H1 (cell line): Measurements from ENCODE around the gene CDH10. TPM values are rescaled to one million over a fixed set of nuclear protein-coding genes. Genes with fewer than 3 reads are reported as not detected.
A peak's percentile ranks its signal among the peaks of the same experiment; 100 is the strongest.

Source experiments
- CTCF ChIA-PET: fragments of 300-600 bp; sonication (Branson Sonifier 250); formaldehyde crosslinking; loops from one replicate; lab custom pipeline; 2021; ENCODE audit not compliant: partially characterized antibody; lab: Charles Lee
- POLR2A ChIA-PET: fragments of 300-600 bp; sonication (Branson Sonifier 250); formaldehyde crosslinking; loops from one replicate; lab custom pipeline; 2021; ENCODE audit warnings: inconsistent platforms; ENCODE audit not compliant: partially characterized antibody; lab: Charles Lee
- DNase-seq, 2 experiments: peaks; one replicate each; pipeline versions ENCODE4 v3.0.0 to v3.0.0-alpha.2; 2010 to 2022; ENCODE audit warnings: low spot score in 2 of 2, low read depth in 1 of 2, mixed read lengths in 1 of 2
- FAIRE-seq: peaks from 2 replicates; lab custom pipeline; 2011; peaks lifted over from hg19 to GRCh38; lab: Jason Lieb, UNC
- H2AFZ ChIP-seq: 2 replicates; pipeline ENCODE4 v1.8.1; 2012; ENCODE audit warnings: low read length, inconsistent platforms
- H2AK5ac ChIP-seq: 2 replicates; pipeline ENCODE4 v1.6.1; 2013; ENCODE audit warnings: low read depth, low read length
- H2BK120ac ChIP-seq: replicated peaks from 2 replicates; pipeline ENCODE3; 2013; ENCODE audit warnings: low read depth, low read length, inconsistent platforms
- H2BK12ac ChIP-seq: 2 replicates; pipeline ENCODE4 v1.6.1; 2013; ENCODE audit warnings: low read depth, low read length
- H2BK15ac ChIP-seq: 2 replicates; pipeline ENCODE4 v1.6.1; 2013; ENCODE audit warnings: low read length
- H2BK20ac ChIP-seq: 2 replicates; pipeline ENCODE4 v1.6.1; 2013; ENCODE audit warnings: low read length
- H2BK5ac ChIP-seq: 2 replicates; pipeline ENCODE4 v1.6.1; 2013; ENCODE audit warnings: low read depth, low read length
- H3K14ac ChIP-seq: 2 replicates; pipeline ENCODE4 v1.6.1; 2013; ENCODE audit warnings: inconsistent platforms; ENCODE audit not compliant: insufficient read length
- H3K18ac ChIP-seq: 2 replicates; pipeline ENCODE4 v1.6.1; 2013; ENCODE audit warnings: low read length; ENCODE audit errors: extremely low read depth
- H3K23ac ChIP-seq: 2 replicates; pipeline ENCODE4 v1.6.1; 2013; ENCODE audit warnings: inconsistent platforms; ENCODE audit not compliant: insufficient read length
- H3K23me2 ChIP-seq: 2 replicates; pipeline ENCODE4 v1.6.1; 2013; ENCODE audit warnings: low read depth, low read length
- H3K27ac ChIP-seq: 2 replicates; pipeline ENCODE4 v1.6.1; 2011; ENCODE audit warnings: low read depth, low read length, inconsistent platforms
- H3K27me3 ChIP-seq, 4 experiments: replicated peaks in 1 of 4; 1 replicate in 1 of 4; 2 replicates in 3 of 4; pipeline versions ENCODE4 v1.6.1 to v1.8.1; 2011 to 2013; ENCODE audit warnings: low read length in 3 of 4, mild to moderate bottlenecking in 3 of 4, inconsistent platforms in 2 of 4, mixed read lengths in 2 of 4, moderate library complexity in 1 of 4; ENCODE audit not compliant: control insufficient read depth in 3 of 4, insufficient read depth in 3 of 4; ENCODE audit errors: extremely low read depth in 1 of 4
- H3K36me3 ChIP-seq, 4 experiments: 2 replicates each; pipeline versions ENCODE4 v1.6.1 to v1.8.1; 2011 to 2013; ENCODE audit warnings: mild to moderate bottlenecking in 4 of 4, low read length in 3 of 4, moderate library complexity in 2 of 4, control low read depth in 1 of 4, inconsistent platforms in 1 of 4; ENCODE audit not compliant: insufficient read depth in 4 of 4, control insufficient read depth in 2 of 4
- H3K4ac ChIP-seq: replicated peaks from 2 replicates; pipeline ENCODE3; 2013; ENCODE audit warnings: low read length, low read depth, mixed read lengths, inconsistent platforms; ENCODE audit not compliant: insufficient read length
- H3K4me1 ChIP-seq, 4 experiments: replicated peaks in 1 of 4; 1 replicate in 1 of 4; 2 replicates in 3 of 4; pipeline versions ENCODE4 v1.6.1 to v1.8.1; 2011 to 2013; ENCODE audit warnings: low read length in 3 of 4, inconsistent platforms in 2 of 4, mixed read lengths in 1 of 4; ENCODE audit not compliant: insufficient read depth in 4 of 4, control insufficient read depth in 3 of 4
- H3K4me2 ChIP-seq, 2 experiments: 2 replicates each; pipeline versions ENCODE4 v1.6.1 to v1.8.1; 2011 to 2013; ENCODE audit warnings: low read depth in 2 of 2, low read length in 2 of 2, control low read depth in 1 of 2, inconsistent platforms in 1 of 2, mild to moderate bottlenecking in 1 of 2; ENCODE audit not compliant: insufficient read depth in 1 of 2
- H3K4me3 ChIP-seq, 4 experiments: fragments of 200-600, 300-600 bp in 1 of 4; sonication (generic), shearing (Covaris generic), sonication (Bioruptor Twin) in 1 of 4; 2 replicates each; pipeline versions ENCODE4 v1.5.1 to v1.8.1; 2011 to 2016; ENCODE audit warnings: low read length in 4 of 4, low read depth in 3 of 4, control low read depth in 2 of 4, inconsistent platforms in 2 of 4, mild to moderate bottlenecking in 2 of 4, mixed read lengths in 1 of 4, moderate library complexity in 1 of 4; ENCODE audit not compliant: insufficient read depth in 2 of 4; ENCODE audit errors: extremely low read depth in 1 of 4
- H3K56ac ChIP-seq: replicated peaks from 2 replicates; pipeline ENCODE3; 2013; ENCODE audit warnings: low read depth, mild to moderate bottlenecking, mixed read lengths, low read length, inconsistent platforms; ENCODE audit not compliant: insufficient read length
- H3K79me1 ChIP-seq: 2 replicates; pipeline ENCODE4 v1.6.1; 2013; ENCODE audit warnings: low read depth, low read length, control low read depth
- H3K79me2 ChIP-seq, 2 experiments: 2 replicates each; pipeline versions ENCODE4 v1.6.1 to v1.8.1; 2012 to 2013; ENCODE audit warnings: low read length in 2 of 2, mild to moderate bottlenecking in 2 of 2, inconsistent platforms in 1 of 2; ENCODE audit not compliant: insufficient read depth in 2 of 2, control insufficient read depth in 1 of 2
- H3K9ac ChIP-seq, 4 experiments: replicated peaks in 1 of 4; 1 replicate in 1 of 4; 2 replicates in 3 of 4; pipeline versions ENCODE4 v1.6.1 to v1.8.1; 2011 to 2013; ENCODE audit warnings: low read depth in 3 of 4, low read length in 3 of 4, control low read depth in 2 of 4, mild to moderate bottlenecking in 2 of 4, moderate library complexity in 2 of 4, inconsistent platforms in 1 of 4; ENCODE audit errors: extremely low read depth in 1 of 4
- H3K9me3 ChIP-seq, 2 experiments: 2 replicates each; pipeline versions ENCODE4 v1.6.1 to v1.8.1; 2012 to 2013; ENCODE audit warnings: mild to moderate bottlenecking in 2 of 2, moderate library complexity in 2 of 2, control low read depth in 1 of 2, inconsistent platforms in 1 of 2, low read depth in 1 of 2, low read length in 1 of 2, mixed read lengths in 1 of 2; ENCODE audit not compliant: insufficient read depth in 2 of 2
- H4K20me1 ChIP-seq, 2 experiments: replicated peaks in 1 of 2; 2 replicates each; pipeline versions ENCODE3 to v1.8.1; 2011 to 2013; ENCODE audit warnings: inconsistent platforms in 2 of 2, low read length in 2 of 2, mild to moderate bottlenecking in 1 of 2; ENCODE audit not compliant: insufficient read depth in 2 of 2, control insufficient read depth in 1 of 2
- H4K5ac ChIP-seq: 2 replicates; pipeline ENCODE4 v1.6.1; 2013; ENCODE audit warnings: low read length, low read depth, mixed read lengths, inconsistent platforms; ENCODE audit not compliant: insufficient read length
- H4K8ac ChIP-seq: 2 replicates; pipeline ENCODE4 v1.8.0; 2013; ENCODE audit warnings: mild to moderate bottlenecking, moderate library complexity, low read length, inconsistent platforms; ENCODE audit not compliant: insufficient read depth; ENCODE audit errors: extremely low read depth
- H4K91ac ChIP-seq: replicated peaks from 2 replicates; pipeline ENCODE3; 2013; ENCODE audit warnings: low read length, mixed read lengths, inconsistent platforms; ENCODE audit not compliant: insufficient read length
- ASH2L ChIP-seq: fragments of 200-600, 300-600 bp; sonication (generic); IDR thresholded peaks from one replicate; pipeline ENCODE4 v1.7.1; 2017; ENCODE audit warnings: low read length
- EP300 ChIP-seq, 2 experiments: IDR thresholded peaks; 1 replicate in 1 of 2; 2 replicates in 1 of 2; pipeline ENCODE4 v1.6.1; 2011 to 2012; ENCODE audit warnings: low read depth in 2 of 2, low read length in 2 of 2, mild to moderate bottlenecking in 2 of 2, borderline replicate concordance in 1 of 2, inconsistent platforms in 1 of 2, moderate library complexity in 1 of 2
- RAD21 ChIP-seq, 2 experiments: IDR thresholded peaks in 1 of 2; conservative IDR thresholded peaks in 1 of 2; 2 replicates each; pipeline ENCODE4 v1.6.1; 2011; ENCODE audit warnings: low read depth in 2 of 2, low read length in 2 of 2, improper control_type of control experiment in 1 of 2, inconsistent platforms in 1 of 2, mild to moderate bottlenecking in 1 of 2, moderate library complexity in 1 of 2
- SP1 ChIP-seq: IDR thresholded peaks from 2 replicates; pipeline ENCODE4 v1.6.1; 2011; ENCODE audit warnings: low read depth, low read length
- WGBS, 2 experiments: shearing (Covaris generic) in 1 of 2; methylation state at CpG; one replicate each; pipeline versions ENCODE4 v1.1.6 to v1.1.7; 2013 to 2015; ENCODE audit warnings: low lambda C conversion rate in 2 of 2, mixed read lengths in 2 of 2, inconsistent platforms in 1 of 2, low coverage in 1 of 2, missing lambda C conversion rate in 1 of 2; ENCODE audit not compliant: insufficient replicate concordance in 2 of 2, insufficient coverage in 1 of 2, insufficient read length in 1 of 2; ENCODE audit errors: extremely low coverage in 1 of 2, missing lambda C conversion rate in 1 of 2; 5-methylcytosine and 5-hydroxymethylcytosine counted together
- long read RNA-seq, 2 experiments: library from RNA in 1 of 2; library from capped mRNA in 1 of 2; stranded (forward); transcript quantifications; one replicate each; pipeline ENCODE4 v2.0.0, GENCODE V29; 2021; ENCODE audit warnings: inconsistent platforms in 1 of 2
- polyA minus RNA-seq, 3 experiments: library from RNA; depleted of rRNA, polyadenylated mRNA; stranded (reverse); fragments of >200 nt; gene quantifications; 1 replicate in 2 of 3; 2 replicates in 1 of 3; pipeline ENCODE4 v1.2.3, GENCODE V29; 2011
- polyA plus RNA-seq, 7 experiments: library from polyadenylated mRNA; depleted of rRNA in 3 of 7; stranded (reverse) in 5 of 7; unstranded in 2 of 7; fragments of >200 nt in 5 of 7; fragments of 200-250 nt in 2 of 7; gene quantifications; 1 replicate in 5 of 7; 2 replicates in 1 of 7; 4 replicates in 1 of 7; pipeline versions ENCODE4 v1.2.1 to v1.2.3, GENCODE V29; 2011 to 2013; ENCODE audit warnings: missing spikeins in 2 of 7, mixed read lengths in 2 of 7
- total RNA-seq: library from RNA; stranded (reverse); fragmentation: NEBNext Ultra II Directional; extraction: Animal tissue kit (Norgen Biotek cat#: 25700); gene quantifications from 2 replicates; pipeline ENCODE4 v1.2.1, GENCODE V29; 2021

CDH10 gene
- not detected in 2 replicates for total RNA-seq
- 0.05 and 0.11 TPM in 2 replicates for polyA plus RNA-seq (2011; rRNA removed)
- 0.14 TPM for polyA plus RNA-seq (2011; cell fraction: cytosol; rRNA removed)
- 0.19 TPM for polyA plus RNA-seq (2011; cell fraction: nucleus; rRNA removed)
- polyA plus RNA-seq (2012, experiment 1 of 2), result 0.05 to 0.23 TPM (median 0.11 TPM) in 4 replicates
- polyA plus RNA-seq (2012, experiment 2 of 2), result not detected
- polyA plus RNA-seq (2013, experiment 1 of 2), result 0.02 TPM
- 0.04 TPM for polyA plus RNA-seq (2013, experiment 2 of 2)
- polyA minus RNA-seq (2011; rRNA and poly(A)+ RNA removed), result 0.44 TPM in 1 of 2 replicates, not detected in the other
- polyA minus RNA-seq (2011; cell fraction: cytosol; rRNA and poly(A)+ RNA removed), result not detected
- 0.30 TPM for polyA minus RNA-seq (2011; cell fraction: nucleus; rRNA and poly(A)+ RNA removed)
- long read RNA-seq, experiment 1, result 0 reads
- long read RNA-seq, experiment 2, result 0 reads

DNA sequence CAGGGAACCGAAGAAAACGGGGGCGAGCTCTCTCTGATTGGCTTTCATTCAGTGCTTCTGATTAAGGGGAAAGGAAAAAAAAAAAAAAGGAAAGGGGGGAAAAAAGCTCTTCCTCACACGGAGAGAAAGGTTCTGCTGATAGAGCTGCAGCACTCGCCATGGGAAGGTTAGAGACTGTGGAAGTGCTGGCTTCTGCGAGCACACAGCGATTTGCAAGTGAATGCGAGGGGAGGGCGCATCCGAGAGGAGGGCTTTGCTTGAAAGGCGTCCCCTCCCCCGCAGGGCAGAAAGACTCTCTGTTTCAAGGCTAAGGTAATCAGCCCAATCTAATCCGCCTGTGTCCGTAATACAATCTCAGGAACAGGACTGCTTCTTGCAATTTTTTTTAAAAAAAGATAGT is at the start of gene CDH10:
TSS of gene CDH10 (minus strand) at position 218 of the 400 bp plus-strand sequence. CDS start 51,488 bp downstream, outside the sequence.
- Histone ChIP-seq H2AFZ (no peak within 1 kb of the TSS), H4K5ac (peak within 1 kb of the TSS; percentile 72), H2BK12ac (no peak within 1 kb of the TSS), H3K27ac (no peak within 1 kb of the TSS), H3K23ac (no peak within 1 kb of the TSS), H3K4me2 (peak within 1 kb of the TSS; percentile 76 to 88), H3K79me1 (no peaks in the 10 kb centered on the region), H3K4ac (no peak within 1 kb of the TSS), H2BK15ac (no peak within 1 kb of the TSS), H3K4me3 (peak within 1 kb of the TSS; percentile 24 to 65 (median 32); a peak in 6 of 8 replicates), H3K14ac (no peak within 1 kb of the TSS), H3K36me3 (no peaks in the 10 kb centered on the region), H3K79me2 (no peaks in the 10 kb centered on the region), H3K4me1 (peaks cover 0 to 10% (median 1%) of the 10 kb centered on the region in 4 experiments; a peak in 3 of 7 replicates), H2BK20ac (no peak within 1 kb of the TSS), H4K20me1 (peaks cover 0 to 2% of the 10 kb centered on the region in 2 experiments), H3K56ac (no peak within 1 kb of the TSS), H2AK5ac (no peak within 1 kb of the TSS), H3K9me3 (no peaks in the 10 kb centered on the region), H3K23me2 (no peaks in the 10 kb centered on the region), H2BK120ac (no peak within 1 kb of the TSS), H3K18ac (no peak within 1 kb of the TSS), H3K27me3 (peaks cover 0 to 3% (median 0%) of the 10 kb centered on the region in 4 experiments; a peak in 2 of 7 replicates), H4K8ac (no peak within 1 kb of the TSS), H3K9ac (no peak within 1 kb of the TSS), H4K91ac (no peak within 1 kb of the TSS), H2BK5ac (no peak within 1 kb of the TSS)
- CTCF ChIA-PET, result interaction anchor here (0.9 to 1.1 kb wide), 2 partner anchors 10 to 475 kb away, joined by 3 read pairs; no protein-coding TSS in a partner anchor
- FAIRE-seq, result peak; percentile 99
- DNase-seq, result peak; percentile 81 to 92
- POLR2A ChIA-PET, result no interaction called here
- WGBS, 2 experiments, result 2% methylated on average over 13 of the region's 14 CpGs; no CpG with 5 or more reads in 1 of the 2 experiments
- TF ChIP-seq RAD21 (IDR thresholded peaks at IDR 0.05 in 1 of 2, conservative IDR thresholded peaks at IDR 0.05 in 1 of 2; ENCODE audit: low read depth in 2 of 2, low read length in 2 of 2) (peak; percentile 22 to 23; a peak in 2 of 4 replicates), SP1 (peak; percentile 78; the same call in 1 of the 2 replicates), EP300 (IDR thresholded peaks at IDR 0.05; ENCODE audit: borderline replicate concordance in 1 of 2, low read depth in 2 of 2, low read length in 2 of 2) (no peak), ASH2L (no peak)
